ENCODE results near the gene MIER3.

DNA sequence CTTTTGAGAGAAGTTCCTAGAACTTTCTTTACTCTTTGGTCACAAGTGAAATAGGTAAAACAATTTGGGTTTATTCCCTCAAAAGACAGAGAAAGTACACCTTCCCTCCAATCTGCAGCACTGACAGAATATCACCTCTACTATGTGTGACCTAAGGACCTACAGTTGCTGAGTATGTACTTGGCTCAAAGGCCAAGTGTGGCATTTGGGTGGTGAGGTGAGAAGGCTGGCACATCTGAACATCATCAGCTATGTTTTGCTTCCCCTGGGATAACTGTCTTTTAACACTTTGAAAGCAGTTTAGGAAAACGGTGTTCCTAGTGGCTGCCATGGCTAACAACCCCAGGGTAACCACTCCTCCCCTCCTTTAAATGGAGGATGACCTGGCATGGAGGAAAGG lies 17.6 kb downstream of the MIER3 start:
- TF ChIP-seq CTCF (IDR thresholded peaks at IDR 0.05 in 4 of 5, conservative IDR thresholded peaks at IDR 0.05 in 1 of 5) = no peak
- no peak for TF ChIP-seq POLR2A (IDR thresholded peaks at IDR 0.05)
